AG09309 (cell line): ENCODE data around the gene MAP7D2.

ENCODE experiments used
- DNase-seq: peaks from one replicate; pipeline ENCODE4 v3.0.0-alpha.2; 2010; ENCODE audit warnings: low read depth
- H3K4me3 ChIP-seq: 2 replicates; pipeline ENCODE4 v1.5.1; 2011; ENCODE audit warnings: mild to moderate bottlenecking, low read depth, low read length, moderate library complexity; ENCODE audit not compliant: control insufficient read depth
- CTCF ChIP-seq: IDR thresholded peaks from 2 replicates; pipeline ENCODE4 v1.5.1; 2011; ENCODE audit warnings: mild to moderate bottlenecking, low read depth, low read length, inconsistent platforms; ENCODE audit not compliant: insufficient read depth, control insufficient read depth; ENCODE audit errors: missing control alignments

Gene MAP7D2

GRCh38 chrX:19972984-19973383 is 143.7 kb downstream of the MAP7D2 start:
- DNase-seq, result no peak
- no peak for TF ChIP-seq CTCF

GRCh38 chrX:19968276-19968675 is 148.4 kb downstream of the MAP7D2 start:
- TF ChIP-seq CTCF, result no peak
- H3K4me3 ChIP-seq, result no peak overlapping the region
- no peak for DNase-seq

More at GRCh38 chrX:19972984-19973383, 143.7 kb downstream of the MAP7D2 start:
- no peak overlapping the region for H3K4me3 ChIP-seq

- no peak for DNase-seq
- no peak for TF ChIP-seq CTCF
- no peak overlapping the region for H3K4me3 ChIP-seq
Observed at GRCh38 chrX:19966056-19966455, 150.7 kb downstream of the MAP7D2 start.

- TF ChIP-seq CTCF, result no peak
- H3K4me3 ChIP-seq, result no peak overlapping the region
- no peak for DNase-seq
Observed at GRCh38 chrX:19964017-19964710, 152.5 kb downstream of the MAP7D2 start.

- DNase-seq, result no peak
- no peak for TF ChIP-seq CTCF
- no peak overlapping the region for H3K4me3 ChIP-seq
Observed at GRCh38 chrX:19960913-19961312, 155.8 kb downstream of the MAP7D2 start.

- no peak for DNase-seq
- no peak overlapping the region for H3K4me3 ChIP-seq
- TF ChIP-seq CTCF, result no peak
Observed at GRCh38 chrX:19958552-19959486, 157.9 kb downstream of the MAP7D2 start.
